H1 (cell line): ENCODE results near the gene BCL2L14. TPM values are rescaled to one million over a fixed set of nuclear protein-coding genes. Genes with fewer than 3 reads are reported as not detected.
A peak's percentile ranks its signal among the peaks of the same experiment; 100 is the strongest.

Experiments used
- CTCF ChIA-PET: fragments of 300-600 bp; sonication (Branson Sonifier 250); formaldehyde crosslinking; loops from one replicate; lab custom pipeline; 2021; ENCODE audit not compliant: partially characterized antibody; lab: Charles Lee
- POLR2A ChIA-PET: fragments of 300-600 bp; sonication (Branson Sonifier 250); formaldehyde crosslinking; loops from one replicate; lab custom pipeline; 2021; ENCODE audit warnings: inconsistent platforms; ENCODE audit not compliant: partially characterized antibody; lab: Charles Lee
- DNase-seq, 2 experiments: peaks; one replicate each; pipeline versions ENCODE4 v3.0.0 to v3.0.0-alpha.2; 2010 to 2022; ENCODE audit warnings: low spot score in 2 of 2, low read depth in 1 of 2, mixed read lengths in 1 of 2
- FAIRE-seq: peaks from 2 replicates; lab custom pipeline; 2011; peaks lifted over from hg19 to GRCh38; lab: Jason Lieb, UNC
- H2AFZ ChIP-seq: 2 replicates; pipeline ENCODE4 v1.8.1; 2012; ENCODE audit warnings: low read length, inconsistent platforms
- H2AK5ac ChIP-seq: 2 replicates; pipeline ENCODE4 v1.6.1; 2013; ENCODE audit warnings: low read depth, low read length
- H2BK120ac ChIP-seq: replicated peaks from 2 replicates; pipeline ENCODE3; 2013; ENCODE audit warnings: low read depth, low read length, inconsistent platforms
- H2BK12ac ChIP-seq: 2 replicates; pipeline ENCODE4 v1.6.1; 2013; ENCODE audit warnings: low read depth, low read length
- H2BK15ac ChIP-seq: 2 replicates; pipeline ENCODE4 v1.6.1; 2013; ENCODE audit warnings: low read length
- H2BK20ac ChIP-seq: 2 replicates; pipeline ENCODE4 v1.6.1; 2013; ENCODE audit warnings: low read length
- H2BK5ac ChIP-seq: 2 replicates; pipeline ENCODE4 v1.6.1; 2013; ENCODE audit warnings: low read depth, low read length
- H3K14ac ChIP-seq: 2 replicates; pipeline ENCODE4 v1.6.1; 2013; ENCODE audit warnings: inconsistent platforms; ENCODE audit not compliant: insufficient read length
- H3K18ac ChIP-seq: 2 replicates; pipeline ENCODE4 v1.6.1; 2013; ENCODE audit warnings: low read length; ENCODE audit errors: extremely low read depth
- H3K23ac ChIP-seq: 2 replicates; pipeline ENCODE4 v1.6.1; 2013; ENCODE audit warnings: inconsistent platforms; ENCODE audit not compliant: insufficient read length
- H3K23me2 ChIP-seq: 2 replicates; pipeline ENCODE4 v1.6.1; 2013; ENCODE audit warnings: low read depth, low read length
- H3K27ac ChIP-seq: 2 replicates; pipeline ENCODE4 v1.6.1; 2011; ENCODE audit warnings: low read depth, low read length, inconsistent platforms
- H3K27me3 ChIP-seq, 4 experiments: replicated peaks in 1 of 4; 1 replicate in 1 of 4; 2 replicates in 3 of 4; pipeline versions ENCODE4 v1.6.1 to v1.8.1; 2011 to 2013; ENCODE audit warnings: low read length in 3 of 4, mild to moderate bottlenecking in 3 of 4, inconsistent platforms in 2 of 4, mixed read lengths in 2 of 4, moderate library complexity in 1 of 4; ENCODE audit not compliant: control insufficient read depth in 3 of 4, insufficient read depth in 3 of 4; ENCODE audit errors: extremely low read depth in 1 of 4
- H3K36me3 ChIP-seq, 4 experiments: 2 replicates each; pipeline versions ENCODE4 v1.6.1 to v1.8.1; 2011 to 2013; ENCODE audit warnings: mild to moderate bottlenecking in 4 of 4, low read length in 3 of 4, moderate library complexity in 2 of 4, control low read depth in 1 of 4, inconsistent platforms in 1 of 4; ENCODE audit not compliant: insufficient read depth in 4 of 4, control insufficient read depth in 2 of 4
- H3K4ac ChIP-seq: replicated peaks from 2 replicates; pipeline ENCODE3; 2013; ENCODE audit warnings: low read length, low read depth, mixed read lengths, inconsistent platforms; ENCODE audit not compliant: insufficient read length
- H3K4me1 ChIP-seq, 4 experiments: replicated peaks in 1 of 4; 1 replicate in 1 of 4; 2 replicates in 3 of 4; pipeline versions ENCODE4 v1.6.1 to v1.8.1; 2011 to 2013; ENCODE audit warnings: low read length in 3 of 4, inconsistent platforms in 2 of 4, mixed read lengths in 1 of 4; ENCODE audit not compliant: insufficient read depth in 4 of 4, control insufficient read depth in 3 of 4
- H3K4me2 ChIP-seq, 2 experiments: 2 replicates each; pipeline versions ENCODE4 v1.6.1 to v1.8.1; 2011 to 2013; ENCODE audit warnings: low read depth in 2 of 2, low read length in 2 of 2, control low read depth in 1 of 2, inconsistent platforms in 1 of 2, mild to moderate bottlenecking in 1 of 2; ENCODE audit not compliant: insufficient read depth in 1 of 2
- H3K4me3 ChIP-seq, 4 experiments: fragments of 200-600, 300-600 bp in 1 of 4; sonication (generic), shearing (Covaris generic), sonication (Bioruptor Twin) in 1 of 4; 2 replicates each; pipeline versions ENCODE4 v1.5.1 to v1.8.1; 2011 to 2016; ENCODE audit warnings: low read length in 4 of 4, low read depth in 3 of 4, control low read depth in 2 of 4, inconsistent platforms in 2 of 4, mild to moderate bottlenecking in 2 of 4, mixed read lengths in 1 of 4, moderate library complexity in 1 of 4; ENCODE audit not compliant: insufficient read depth in 2 of 4; ENCODE audit errors: extremely low read depth in 1 of 4
- H3K56ac ChIP-seq: replicated peaks from 2 replicates; pipeline ENCODE3; 2013; ENCODE audit warnings: low read depth, mild to moderate bottlenecking, mixed read lengths, low read length, inconsistent platforms; ENCODE audit not compliant: insufficient read length
- H3K79me1 ChIP-seq: 2 replicates; pipeline ENCODE4 v1.6.1; 2013; ENCODE audit warnings: low read depth, low read length, control low read depth
- H3K79me2 ChIP-seq, 2 experiments: 2 replicates each; pipeline versions ENCODE4 v1.6.1 to v1.8.1; 2012 to 2013; ENCODE audit warnings: low read length in 2 of 2, mild to moderate bottlenecking in 2 of 2, inconsistent platforms in 1 of 2; ENCODE audit not compliant: insufficient read depth in 2 of 2, control insufficient read depth in 1 of 2
- H3K9ac ChIP-seq, 4 experiments: replicated peaks in 1 of 4; 1 replicate in 1 of 4; 2 replicates in 3 of 4; pipeline versions ENCODE4 v1.6.1 to v1.8.1; 2011 to 2013; ENCODE audit warnings: low read depth in 3 of 4, low read length in 3 of 4, control low read depth in 2 of 4, mild to moderate bottlenecking in 2 of 4, moderate library complexity in 2 of 4, inconsistent platforms in 1 of 4; ENCODE audit errors: extremely low read depth in 1 of 4
- H3K9me3 ChIP-seq, 2 experiments: 2 replicates each; pipeline versions ENCODE4 v1.6.1 to v1.8.1; 2012 to 2013; ENCODE audit warnings: mild to moderate bottlenecking in 2 of 2, moderate library complexity in 2 of 2, control low read depth in 1 of 2, inconsistent platforms in 1 of 2, low read depth in 1 of 2, low read length in 1 of 2, mixed read lengths in 1 of 2; ENCODE audit not compliant: insufficient read depth in 2 of 2
- H4K20me1 ChIP-seq, 2 experiments: replicated peaks in 1 of 2; 2 replicates each; pipeline versions ENCODE3 to v1.8.1; 2011 to 2013; ENCODE audit warnings: inconsistent platforms in 2 of 2, low read length in 2 of 2, mild to moderate bottlenecking in 1 of 2; ENCODE audit not compliant: insufficient read depth in 2 of 2, control insufficient read depth in 1 of 2
- H4K5ac ChIP-seq: 2 replicates; pipeline ENCODE4 v1.6.1; 2013; ENCODE audit warnings: low read length, low read depth, mixed read lengths, inconsistent platforms; ENCODE audit not compliant: insufficient read length
- H4K8ac ChIP-seq: 2 replicates; pipeline ENCODE4 v1.8.0; 2013; ENCODE audit warnings: mild to moderate bottlenecking, moderate library complexity, low read length, inconsistent platforms; ENCODE audit not compliant: insufficient read depth; ENCODE audit errors: extremely low read depth
- H4K91ac ChIP-seq: replicated peaks from 2 replicates; pipeline ENCODE3; 2013; ENCODE audit warnings: low read length, mixed read lengths, inconsistent platforms; ENCODE audit not compliant: insufficient read length
- CBX8 ChIP-seq: fragments of 300-800, 300-1000 bp; sonication (generic); IDR thresholded peaks from 2 replicates; pipeline ENCODE4 v1.7.1; 2016; ENCODE audit warnings: low read depth, low read length, borderline replicate concordance
- CHD1 ChIP-seq: IDR thresholded peaks from 2 replicates; pipeline ENCODE4 v1.6.1; 2012; ENCODE audit warnings: low read depth, low read length, improper control_type of control experiment
- CHD2 ChIP-seq: IDR thresholded peaks from 2 replicates; pipeline ENCODE4 v1.6.1; 2012; ENCODE audit warnings: low read length, improper control_type of control experiment
- MAFK ChIP-seq: IDR thresholded peaks from 2 replicates; pipeline ENCODE4 v1.6.1; 2012; ENCODE audit warnings: low read depth, mild to moderate bottlenecking, improper control_type of control experiment, low read length
- RFX5 ChIP-seq: IDR thresholded peaks from 2 replicates; pipeline ENCODE4 v1.6.1; 2011; ENCODE audit warnings: low read depth, low read length, improper control_type of control experiment, borderline replicate concordance
- RXRA ChIP-seq: IDR thresholded peaks from 2 replicates; pipeline ENCODE4 v1.6.1; 2011; ENCODE audit warnings: low read depth, mild to moderate bottlenecking, low read length, moderate library complexity; ENCODE audit not compliant: insufficient read depth
- SIRT6 ChIP-seq: IDR thresholded peaks from one replicate; pipeline ENCODE4 v1.7.1; 2012; ENCODE audit warnings: low read length, inconsistent platforms
- SRF ChIP-seq: IDR thresholded peaks from 2 replicates; pipeline ENCODE4 v1.6.1; 2011; ENCODE audit warnings: mild to moderate bottlenecking, low read depth, low read length, moderate library complexity
- TBP ChIP-seq: IDR thresholded peaks from 2 replicates; pipeline ENCODE4 v1.6.1; 2011; ENCODE audit warnings: low read depth, low read length, improper control_type of control experiment
- TEAD4 ChIP-seq: IDR thresholded peaks from 2 replicates; pipeline ENCODE4 v1.6.1; 2012; ENCODE audit warnings: low read depth, low read length, inconsistent platforms, mixed read lengths
- WGBS, 2 experiments: shearing (Covaris generic) in 1 of 2; methylation state at CpG; one replicate each; pipeline versions ENCODE4 v1.1.6 to v1.1.7; 2013 to 2015; ENCODE audit warnings: low lambda C conversion rate in 2 of 2, mixed read lengths in 2 of 2, inconsistent platforms in 1 of 2, low coverage in 1 of 2, missing lambda C conversion rate in 1 of 2; ENCODE audit not compliant: insufficient replicate concordance in 2 of 2, insufficient coverage in 1 of 2, insufficient read length in 1 of 2; ENCODE audit errors: extremely low coverage in 1 of 2, missing lambda C conversion rate in 1 of 2; 5-methylcytosine and 5-hydroxymethylcytosine counted together
- polyA plus RNA-seq, 7 experiments: library from polyadenylated mRNA; depleted of rRNA in 3 of 7; stranded (reverse) in 5 of 7; unstranded in 2 of 7; fragments of >200 nt in 5 of 7; fragments of 200-250 nt in 2 of 7; gene quantifications; 1 replicate in 5 of 7; 2 replicates in 1 of 7; 4 replicates in 1 of 7; pipeline versions ENCODE4 v1.2.1 to v1.2.3, GENCODE V29; 2011 to 2013; ENCODE audit warnings: missing spikeins in 2 of 7, mixed read lengths in 2 of 7
- total RNA-seq: library from RNA; stranded (reverse); fragmentation: NEBNext Ultra II Directional; extraction: Animal tissue kit (Norgen Biotek cat#: 25700); gene quantifications from 2 replicates; pipeline ENCODE4 v1.2.1, GENCODE V29; 2021
- TF ChIP-seq, protein P1 (sequence below): IDR thresholded peaks from 2 replicates; pipeline ENCODE4 v1.6.1; 2012; ENCODE audit warnings: low read length, inconsistent platforms
- TF ChIP-seq, protein P2 (sequence below): IDR thresholded peaks from 2 replicates; pipeline ENCODE4 v1.6.1; 2012; ENCODE audit warnings: inconsistent platforms

BCL2L14 gene
- total and polyA plus RNA-seq, 2 of the 8 experiments (the other 6 are each of a cell fraction or from before 2014, with no cell fraction given), result 0.80 to 2.4 TPM

DNA sequence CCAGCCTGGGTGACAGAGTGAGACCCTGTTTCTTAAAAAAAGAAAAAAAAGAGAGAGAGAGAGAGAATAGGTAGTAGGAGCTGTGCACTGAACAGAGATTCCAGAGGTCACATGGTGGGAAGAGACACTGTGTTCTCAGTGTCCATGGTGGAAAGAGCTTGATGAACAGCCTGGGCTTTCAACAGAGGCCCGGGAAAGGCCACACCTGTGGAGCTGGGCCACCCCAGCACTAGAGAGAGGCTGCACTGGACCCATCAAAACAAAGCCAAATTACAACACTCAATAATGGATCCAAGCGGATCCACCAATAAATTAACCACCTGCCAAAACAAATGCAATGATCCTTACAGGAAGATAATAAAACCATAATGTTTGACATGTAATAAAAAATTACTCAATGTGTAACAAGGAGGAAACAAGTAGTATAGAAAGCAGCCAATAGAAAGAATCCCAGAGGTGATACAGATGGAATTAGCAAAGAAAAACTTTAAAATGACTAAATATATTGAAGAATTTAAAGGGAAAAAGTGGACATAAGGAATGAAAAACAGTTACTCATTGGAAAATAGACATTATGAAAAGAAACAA lies 44.8 kb upstream of the BCL2L14 start:
- ChIA-PET POLR2A (no interaction called here), CTCF (interaction anchor here (0.8 to 2.3 kb wide), 3 partner anchors 10 to 446 kb away, joined by 4 to 9 read pairs (median 7); no protein-coding TSS in a partner anchor)
- H4K8ac ChIP-seq, result no peak overlapping the region
- no peak overlapping the region for H3K9ac ChIP-seq
- H3K27ac ChIP-seq, result no peak overlapping the region
- H3K36me3 ChIP-seq, result no peaks in the 10 kb centered on the region
- H2BK5ac ChIP-seq, result no peak overlapping the region
- H3K79me2 ChIP-seq, result no peaks in the 10 kb centered on the region
- H2AK5ac ChIP-seq, result no peak overlapping the region
- H3K4ac ChIP-seq, result no peak overlapping the region
- no peak overlapping the region for H2BK12ac ChIP-seq
- H3K56ac ChIP-seq, result no peak overlapping the region
- no peaks in the 10 kb centered on the region for H3K23me2 ChIP-seq
- no peaks in the 10 kb centered on the region for H3K4me1 ChIP-seq
- no peak overlapping the region for H4K91ac ChIP-seq
- no peak overlapping the region for H3K4me2 ChIP-seq
- no peak overlapping the region for H3K14ac ChIP-seq
- no peak overlapping the region for H2BK15ac ChIP-seq
- H3K4me3 ChIP-seq, result no peak overlapping the region
- H3K23ac ChIP-seq, result no peak overlapping the region
- H2AFZ ChIP-seq, result no peak overlapping the region
- DNase-seq (peak in 1 of 2 experiments; percentile 6), FAIRE-seq (no peak)
- H4K5ac ChIP-seq, result no peak overlapping the region
- no peak overlapping the region for H3K18ac ChIP-seq
- no peak overlapping the region for H2BK120ac ChIP-seq
- no peaks in the 10 kb centered on the region for H3K27me3 ChIP-seq
- H4K20me1 ChIP-seq, result no peaks in the 10 kb centered on the region
- 88% methylated on average over 2 of the region's 2 CpGs; no CpG with 5 or more reads in 1 of the 2 experiments for WGBS, 2 experiments
- no peaks in the 10 kb centered on the region for H3K79me1 ChIP-seq
- H3K9me3 ChIP-seq, result no peaks in the 10 kb centered on the region
- no peak overlapping the region for H2BK20ac ChIP-seq
- no peak for TF ChIP-seq RFX5
- TF ChIP-seq, protein P1, sequence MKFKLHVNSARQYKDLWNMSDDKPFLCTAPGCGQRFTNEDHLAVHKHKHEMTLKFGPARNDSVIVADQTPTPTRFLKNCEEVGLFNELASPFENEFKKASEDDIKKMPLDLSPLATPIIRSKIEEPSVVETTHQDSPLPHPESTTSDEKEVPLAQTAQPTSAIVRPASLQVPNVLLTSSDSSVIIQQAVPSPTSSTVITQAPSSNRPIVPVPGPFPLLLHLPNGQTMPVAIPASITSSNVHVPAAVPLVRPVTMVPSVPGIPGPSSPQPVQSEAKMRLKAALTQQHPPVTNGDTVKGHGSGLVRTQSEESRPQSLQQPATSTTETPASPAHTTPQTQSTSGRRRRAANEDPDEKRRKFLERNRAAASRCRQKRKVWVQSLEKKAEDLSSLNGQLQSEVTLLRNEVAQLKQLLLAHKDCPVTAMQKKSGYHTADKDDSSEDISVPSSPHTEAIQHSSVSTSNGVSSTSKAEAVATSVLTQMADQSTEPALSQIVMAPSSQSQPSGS, result no peak
- no peak for TF ChIP-seq MAFK
- no peak for TF ChIP-seq SIRT6
- no peak for TF ChIP-seq SRF
- TF ChIP-seq TEAD4, result no peak
- no peak for TF ChIP-seq RXRA
- no peak for TF ChIP-seq CHD1
- TF ChIP-seq, protein P2, sequence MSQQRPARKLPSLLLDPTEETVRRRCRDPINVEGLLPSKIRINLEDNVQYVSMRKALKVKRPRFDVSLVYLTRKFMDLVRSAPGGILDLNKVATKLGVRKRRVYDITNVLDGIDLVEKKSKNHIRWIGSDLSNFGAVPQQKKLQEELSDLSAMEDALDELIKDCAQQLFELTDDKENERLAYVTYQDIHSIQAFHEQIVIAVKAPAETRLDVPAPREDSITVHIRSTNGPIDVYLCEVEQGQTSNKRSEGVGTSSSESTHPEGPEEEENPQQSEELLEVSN, result no peak
- TF ChIP-seq CHD2, result no peak
- TF ChIP-seq TBP, result no peak
- no peak for TF ChIP-seq CBX8
